ENCODE results near the gene DIAPH3.

DNA sequence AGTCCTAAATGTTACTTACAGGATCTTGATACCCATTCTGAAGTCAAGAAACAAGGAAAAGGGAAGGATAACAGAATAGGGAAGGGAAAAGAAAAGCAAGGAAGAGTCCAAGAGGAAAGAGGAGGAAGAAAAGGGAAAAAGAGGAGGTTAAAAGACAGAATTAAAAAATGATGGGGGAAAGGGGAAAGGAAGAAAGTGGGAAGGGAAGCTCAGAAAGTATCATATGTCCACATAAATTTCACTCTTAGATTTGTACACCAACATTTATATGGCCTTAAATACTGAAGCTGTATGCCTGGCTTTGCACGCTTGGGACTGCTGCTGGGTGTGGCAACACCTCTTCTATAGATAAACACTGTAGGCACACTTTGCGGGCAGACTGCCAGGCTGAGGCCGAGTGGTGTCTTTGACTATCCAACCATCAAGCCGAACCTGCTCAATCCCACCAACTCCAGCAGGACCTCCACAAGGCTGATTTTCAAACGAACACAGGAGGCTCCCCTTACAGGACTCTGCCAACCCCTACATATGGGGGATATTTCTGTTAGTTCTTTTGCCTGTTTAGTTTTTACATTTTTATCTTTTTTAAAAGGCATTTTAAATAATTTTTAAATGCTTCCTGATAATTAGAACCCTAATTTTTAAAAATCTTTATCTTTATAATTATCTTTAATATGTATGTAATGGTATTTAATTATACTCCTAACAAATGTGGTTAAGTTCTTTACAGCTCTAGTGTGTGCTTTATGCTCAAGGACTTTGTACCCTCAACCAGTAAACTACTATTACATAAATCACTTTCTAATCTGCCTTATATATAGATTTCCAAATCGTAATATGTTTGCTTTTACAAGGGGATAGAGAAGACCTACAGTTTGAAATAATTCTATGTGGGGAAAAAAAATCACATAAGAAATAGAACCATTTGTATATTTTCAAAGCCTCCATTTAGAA is 154.2 kb downstream of the DIAPH3 start:
- no peak for TF ChIP-seq CTCF (IDR thresholded peaks at IDR 0.05; ENCODE audit: control extremely low read depth in 1 of 3, insufficient read depth in 1 of 3, low read depth in 1 of 3, low read length in 3 of 3)
- no peak for TF ChIP-seq EP300 (IDR thresholded peaks at IDR 0.05; ENCODE audit: borderline replicate concordance in 1 of 2, low read depth in 2 of 2, low read length in 2 of 2)
- no peak for TF ChIP-seq POLR2A (IDR thresholded peaks at IDR 0.05; ENCODE audit: control extremely low read depth in 1 of 2, low read depth in 2 of 2, low read length in 2 of 2)
- no peak for TF ChIP-seq BCL11A (IDR thresholded peaks at IDR 0.05; ENCODE audit: low read depth in 2 of 2, low read length in 2 of 2)
- TF ChIP-seq TEAD4 (IDR thresholded peaks at IDR 0.05; ENCODE audit: low read depth, low read length) = no peak
- TF ChIP-seq SIN3A (conservative IDR thresholded peaks at IDR 0.05 in 1 of 2, IDR thresholded peaks at IDR 0.05 in 1 of 2; ENCODE audit: low read depth in 1 of 2, low read length in 2 of 2) = no peak
- no peak for TF ChIP-seq ZNF274 (IDR thresholded peaks at IDR 0.05; ENCODE audit: borderline replicate concordance, extremely low read depth, low read length)
- no peak for TF ChIP-seq KDM4A (IDR thresholded peaks at IDR 0.05; ENCODE audit: low read depth, low read length, severe bottlenecking)
- no peak for TF ChIP-seq TAF1 (IDR thresholded peaks at IDR 0.05; ENCODE audit: low read depth, low read length)
- no peak for TF ChIP-seq POLR2AphosphoS5 (IDR thresholded peaks at IDR 0.05; ENCODE audit: low read depth, low read length)
- TF ChIP-seq EZH2 (IDR thresholded peaks at IDR 0.05; ENCODE audit: low read depth, low read length, severe bottlenecking) = no peak
- no peak for TF ChIP-seq RNF2 (IDR thresholded peaks at IDR 0.05; ENCODE audit: borderline replicate concordance, low read depth, low read length, missing control alignments, poor library complexity, severe bottlenecking)

Measured in H1 (cell line).